ENCODE data around the gene CDK2. TPM values are rescaled to one million over a fixed set of nuclear protein-coding genes. Genes with fewer than 3 reads are reported as not detected.

The CDK2 gene
- total and polyA plus RNA-seq, 2 of the 4 experiments (the other 2 are of a cell fraction), result 42.5 to 61.7 TPM

- ATAC-seq (ENCODE audit: low read depth), result no peak
- Histone ChIP-seq H3K23ac (ENCODE audit: low read depth, low read length) (no peak overlapping the region), H3K4me1 (ENCODE audit: control insufficient read depth, insufficient read depth, low read length) (peaks cover 2% of the 10 kb centered on the region; the same call in 1 of the 2 replicates), H3K27ac (ENCODE audit: insufficient read depth, low read length) (no peak overlapping the region), H3K4me3 (ENCODE audit: insufficient read depth, low read depth, low read length) (no peak overlapping the region), H3K4me2 (ENCODE audit: low read depth, low read length) (no peak overlapping the region), H3K36me3 (ENCODE audit: control insufficient read depth, insufficient read depth, low read length) (peaks cover 24% of the 10 kb centered on the region), H3K14ac (replicated peaks; ENCODE audit: low read depth, low read length) (no peak overlapping the region), H3K79me1 (ENCODE audit: low read depth in 1 of 2, low read length in 2 of 2) (peaks cover 16 to 75% of the 10 kb centered on the region in 2 experiments), H2BK5ac (ENCODE audit: low read depth, low read length, poor library complexity, severe bottlenecking) (no peak overlapping the region), H3K9ac (ENCODE audit: low read depth, low read length) (no peak overlapping the region), H2BK15ac (ENCODE audit: low read depth, low read length) (no peak overlapping the region), H3K56ac (ENCODE audit: extremely low read depth, insufficient read depth, low read length) (no peak overlapping the region), H4K5ac (ENCODE audit: low read depth, low read length) (no peak overlapping the region), H2BK120ac (ENCODE audit: low read depth, low read length) (no peak overlapping the region), H2AK5ac (ENCODE audit: low read depth, low read length) (no peak overlapping the region), H4K20me1 (ENCODE audit: insufficient read depth, low read length) (peaks cover 32% of the 10 kb centered on the region; the same call in 1 of the 2 replicates), H3K18ac (ENCODE audit: low read depth, low read length) (no peak overlapping the region), H2AK9ac (replicated peaks; ENCODE audit: low read depth, low read length, poor library complexity) (no peak overlapping the region), H3K9me1 (ENCODE audit: insufficient read depth, low read length) (no peaks in the 10 kb centered on the region; the same call in 1 of the 2 replicates), H3K27me3 (ENCODE audit: control insufficient read depth, insufficient read depth, low read length) (no peaks in the 10 kb centered on the region), H3K9me3 (ENCODE audit: control insufficient read depth, insufficient read depth, low read length) (no peaks in the 10 kb centered on the region), H4K91ac (ENCODE audit: insufficient read depth, low read depth, low read length) (no peak overlapping the region), H3K4ac (ENCODE audit: low read depth, low read length) (no peak overlapping the region), H2AFZ (replicated peaks; ENCODE audit: low read length, poor library complexity) (no peak overlapping the region), H4K8ac (ENCODE audit: low read depth in 2 of 2, low read length in 2 of 2) (no peak overlapping the region), H2BK20ac (ENCODE audit: low read depth, low read length) (no peak overlapping the region)
- dilution Hi-C loops (cut with HindIII; ENCODE audit: low sequenced_read_pairs, unreplicated experiment) (no loop called here), intact Hi-C loops (cut with micrococcal nuclease) (no loop called here), in situ Hi-C loops (cut with MboI; ENCODE audit: low sequenced_read_pairs) (no loop called here)
- no CpG with 5 or more reads among the region's 3 CpGs for WGBS, 2 experiments (ENCODE audit: extremely low coverage in 2 of 2, insufficient read length in 1 of 2)
- POLR2A ChIA-PET (ENCODE audit: unreplicated experiment), result no interaction called here
- CTCF ChIA-PET, result interaction anchor here (1.1 kb wide), 1 partner anchor 16 kb away, joined by 4 read pairs; no protein-coding TSS in a partner anchor
- BruUV-seq (replicated peaks), result no TSS peak
- TF ChIP-seq CTCF (conservative IDR thresholded peaks at IDR 0.05; ENCODE audit: low read depth, low read length), result no peak
- TF ChIP-seq RCOR1 (IDR thresholded peaks at IDR 0.05; ENCODE audit: insufficient replicate concordance, low read length), result no peak
- TF ChIP-seq RAD21 (IDR thresholded peaks at IDR 0.05; ENCODE audit: low read length), result no peak
- no peak for TF ChIP-seq FOS (IDR thresholded peaks at IDR 0.05; ENCODE audit: low read depth, low read length)
- no peak for TF ChIP-seq CEBPB (IDR thresholded peaks at IDR 0.05; ENCODE audit: low read depth, low read length)
- TF ChIP-seq MAZ (IDR thresholded peaks at IDR 0.05; ENCODE audit: borderline replicate concordance, low read depth, low read length), result no peak
- TF ChIP-seq RFX5 (IDR thresholded peaks at IDR 0.05; ENCODE audit: low read depth, low read length), result no peak
- no peak for TF ChIP-seq SMC3 (IDR thresholded peaks at IDR 0.05; ENCODE audit: low read depth, low read length)
- no peak for DNase-seq
These were observed 12.4 kb downstream of the CDK2 start for GRCh38 chr12:55979069-55979468.
